HepG2 (cell line): ENCODE data around the gene KIF25. TPM values are rescaled to one million over a fixed set of nuclear protein-coding genes. Genes with fewer than 3 reads are reported as not detected.
A peak's percentile ranks its signal among the peaks of the same experiment; 100 is the strongest.

Source experiments
- MAFK ChIP-seq, 2 experiments: IDR thresholded peaks in 1 of 2; conservative IDR thresholded peaks in 1 of 2; 2 replicates each; pipeline ENCODE4 v1.6.1; 2011; ENCODE audit warnings: improper control_type of control experiment in 2 of 2, low read length in 2 of 2
- MXD3 ChIP-seq: IDR thresholded peaks from 2 replicates; pipeline ENCODE4 v1.6.1; 2016; ENCODE audit warnings: mild to moderate bottlenecking, missing biosample characterization, missing genetic modification reagents
- PAX8 ChIP-seq: sonication (generic); formaldehyde crosslinking; IDR thresholded peaks from 2 replicates; pipeline ENCODE4 v1.8.0; 2022; ENCODE audit warnings: mild to moderate bottlenecking, missing genetic modification reagents, borderline replicate concordance
- PBX3 ChIP-seq: sonication (generic); formaldehyde crosslinking; IDR thresholded peaks from 2 replicates; pipeline ENCODE4 v1.8.1; 2023; ENCODE audit warnings: missing genetic modification reagents, inconsistent platforms, borderline replicate concordance
- RARG ChIP-seq: sonication (generic); formaldehyde crosslinking; IDR thresholded peaks from 2 replicates; pipeline ENCODE4 v1.4.0; 2020; ENCODE audit warnings: low read depth, mild to moderate bottlenecking, missing genetic modification reagents
- SIX1 ChIP-seq: sonication (generic); formaldehyde crosslinking; IDR thresholded peaks from 2 replicates; pipeline ENCODE4 v1.4.0; 2020; ENCODE audit warnings: missing genetic modification reagents, borderline replicate concordance
- TCF7L2 ChIP-seq: IDR thresholded peaks from 2 replicates; pipeline ENCODE4 v1.6.1; 2011; ENCODE audit warnings: mild to moderate bottlenecking, low read depth, low read length, moderate library complexity
- ZBTB34 ChIP-seq: sonication (generic); formaldehyde crosslinking; IDR thresholded peaks from 2 replicates; pipeline ENCODE4 v1.8.0; 2022; ENCODE audit warnings: mild to moderate bottlenecking, missing genetic modification reagents
- ZFP82 ChIP-seq: sonication (generic); formaldehyde crosslinking; IDR thresholded peaks from 2 replicates; pipeline ENCODE4 v1.5.1; 2020; ENCODE audit warnings: mild to moderate bottlenecking, missing genetic modification reagents, borderline replicate concordance
- ZMAT5 ChIP-seq: sonication (generic); formaldehyde crosslinking; IDR thresholded peaks from 2 replicates; pipeline ENCODE4 v1.5.0; 2020; ENCODE audit warnings: mild to moderate bottlenecking, low read depth, missing genetic modification reagents, borderline replicate concordance
- ZNF318 ChIP-seq: sonication (generic); formaldehyde crosslinking; IDR thresholded peaks from 2 replicates; pipeline ENCODE4 v1.4.0; 2020; ENCODE audit warnings: mild to moderate bottlenecking, missing genetic modification reagents
- ZNF362 ChIP-seq: sonication (generic); formaldehyde crosslinking; IDR thresholded peaks from 2 replicates; pipeline ENCODE4 v1.4.0; 2020; ENCODE audit warnings: missing genetic modification reagents, mild to moderate bottlenecking, borderline replicate concordance
- ZNF563 ChIP-seq: sonication (generic); formaldehyde crosslinking; IDR thresholded peaks from 2 replicates; pipeline ENCODE4 v1.8.0; 2022; ENCODE audit warnings: mild to moderate bottlenecking, moderate library complexity, missing genetic modification reagents
- ZNF709 ChIP-seq: sonication (generic); formaldehyde crosslinking; IDR thresholded peaks from 2 replicates; pipeline ENCODE4 v1.5.0; 2020; ENCODE audit warnings: mild to moderate bottlenecking, missing genetic modification reagents
- ZNF724P ChIP-seq: sonication (generic); formaldehyde crosslinking; IDR thresholded peaks from 2 replicates; pipeline ENCODE4 v1.8.0; 2022; ENCODE audit warnings: missing genetic modification reagents, borderline replicate concordance
- polyA plus RNA-seq, 8 experiments: library from polyadenylated mRNA; depleted of rRNA in 3 of 8; stranded (reverse) in 7 of 8; unstranded in 1 of 8; fragments of >200 nt; fragmentation: Illumina TruSeq in 4 of 8; extraction: Trizol in 4 of 8; gene quantifications; 2 replicates each; pipeline versions ENCODE4 v1.2.1 to v1.2.3, GENCODE V29; 2011 to 2016; ENCODE audit warnings: low read depth in 4 of 8, missing spikeins in 1 of 8, mixed read lengths in 1 of 8; ENCODE audit not compliant: insufficient read depth in 1 of 8
- total RNA-seq, 5 experiments: library from RNA; depleted of rRNA; stranded (reverse); fragments of >200 nt; fragmentation: Illumina TruSeq; extraction: Trizol; gene quantifications; 2 replicates each; pipeline ENCODE4 v1.2.3, GENCODE V29; 2016; ENCODE audit warnings: low read depth in 1 of 5

The KIF25 gene
- total and polyA plus RNA-seq, 2 of the 13 experiments (the other 11 are each of a cell fraction or from before 2014, with no cell fraction given) = not detected

GRCh38 chr6:167963589-167964057, 33.8 kb upstream of the KIF25 start (continued):
- TF ChIP-seq ZMAT5 = no peak
- TF ChIP-seq ZBTB34 = peak; percentile 67
- TF ChIP-seq PAX8 (CRISPR knock-in tag) = 0 out of 2 replicates have a peak, but pooled peaks have one; percentile 59
- TF ChIP-seq ZNF563 = no peak
- TF ChIP-seq ZNF709 (CRISPR knock-in tag) = no peak
- no peak for TF ChIP-seq ZNF724P (CRISPR knock-in tag)
- TF ChIP-seq PBX3 (CRISPR knock-in tag) = no peak
- TF ChIP-seq ZNF362 (CRISPR knock-in tag) = peak; percentile 32; the same call in 1 of the 2 replicates
- TF ChIP-seq TCF7L2 = peak; percentile 54; the same call in 1 of the 2 replicates
- 0 out of 2 replicates have a peak, but pooled peaks have one; percentile 27 for TF ChIP-seq ZNF318 (CRISPR knock-in tag)
- TF ChIP-seq MAFK (conservative IDR thresholded peaks at IDR 0.05 in 1 of 2, IDR thresholded peaks at IDR 0.05 in 1 of 2; ENCODE audit: low read length in 2 of 2) = no peak
- TF ChIP-seq ZFP82 (CRISPR knock-in tag) = 0 out of 2 replicates have a peak, but pooled peaks have one; percentile 41
- 0 out of 2 replicates have a peak, but pooled peaks have one; percentile 31 for TF ChIP-seq MXD3
- peak; percentile 91 for TF ChIP-seq SIX1 (CRISPR knock-in tag)
- TF ChIP-seq RARG (CRISPR knock-in tag) = 0 out of 2 replicates have a peak, but pooled peaks have one; percentile 60
